ENCODE measurements around the gene PLA2G4F.

DNA sequence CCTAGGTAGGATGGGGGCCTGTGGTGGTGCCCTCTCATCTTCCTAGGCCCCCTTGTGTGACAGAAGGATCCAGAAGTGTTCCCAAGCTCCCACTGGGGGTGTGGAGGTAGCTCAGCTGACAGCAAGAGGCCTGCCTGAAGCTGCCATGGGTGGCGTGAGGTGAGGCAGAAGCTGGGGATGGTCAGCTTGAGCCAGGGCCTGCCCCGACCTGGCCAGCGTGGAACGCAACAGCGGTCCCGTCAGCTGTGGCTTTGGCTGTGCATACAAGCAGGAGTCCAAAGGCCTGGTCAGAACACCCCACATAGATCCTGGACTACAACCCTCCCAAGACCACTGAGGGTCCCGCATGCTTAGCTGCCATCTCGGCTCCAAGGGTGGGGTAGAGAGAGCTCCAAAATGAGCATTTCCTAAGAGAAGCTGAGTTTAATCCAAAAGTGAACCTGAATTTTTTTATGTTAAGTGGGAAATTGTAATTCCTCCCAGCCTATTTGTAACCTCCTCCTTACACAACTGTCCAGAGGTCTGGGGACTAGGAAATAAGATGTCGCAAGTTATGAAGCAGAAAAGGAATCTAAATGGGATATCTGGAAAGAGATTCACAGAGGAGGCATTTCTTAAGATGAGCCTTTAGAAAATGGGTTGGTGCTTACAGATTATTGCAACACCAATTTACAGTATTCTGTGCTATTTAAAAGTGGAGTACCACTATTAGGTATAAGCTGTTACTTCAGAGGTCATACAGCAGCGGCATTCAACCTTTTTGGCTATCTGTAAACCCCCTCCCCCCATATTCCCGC, 52.1 kb downstream of the PLA2G4F start:
- TF ChIP-seq POLR2A (IDR thresholded peaks at IDR 0.05; ENCODE audit: low read length) (no peak), GATA1 (IDR thresholded peaks at IDR 0.05; ENCODE audit: low read depth, low read length) (no peak)
